SU-DHL-6 (cell line): ENCODE results near the gene LPIN3.

ENCODE experiments used
- CTCF ChIP-seq: fragments of 200-600 bp; sonication (generic); IDR thresholded peaks from one replicate; pipeline ENCODE4 v1.5.1; 2017; ENCODE audit warnings: antibody characterized with exemption, mild to moderate bottlenecking, low read length, moderate library complexity; ENCODE audit not compliant: insufficient read depth, poor library complexity, severe bottlenecking
- EZH2phosphoT487 ChIP-seq: fragments of 200-600 bp; sonication (generic), shearing (Covaris generic); conservative IDR thresholded peaks from 2 replicates; pipeline ENCODE4 v1.6.1; 2018; ENCODE audit warnings: mild to moderate bottlenecking, antibody characterized with exemption, low read length, moderate library complexity, mixed read lengths

- TF ChIP-seq CTCF: no peak
- TF ChIP-seq EZH2phosphoT487: no peak
Measured at GRCh38 chr20:41364236-41364855, 23.7 kb downstream of the LPIN3 start.
